Retina (tissue), 1 donor: ENCODE measurements around the gene FILIP1L.

Experiments
- DNase-seq: peaks from one replicate; pipeline ENCODE4 v3.0.0-alpha.2; 2016

The FILIP1L gene

GRCh38 chr3:99915906-99916432, 198.3 kb downstream of the FILIP1L start:
- DNase-seq, result no peak

- DNase-seq, result peak; percentile 8
These were observed 202.9 kb downstream of the FILIP1L start for GRCh38 chr3:99911433-99911832.

- no peak for DNase-seq
These were observed 203.5 kb downstream of the FILIP1L start for GRCh38 chr3:99910752-99911290.

- DNase-seq, result no peak
These were observed 204.4 kb downstream of the FILIP1L start for GRCh38 chr3:99909714-99910495.

GRCh38 chr3:99907959-99908544, 206.2 kb downstream of the FILIP1L start:
- no peak for DNase-seq

- DNase-seq, result no peak
These were observed 210.4 kb downstream of the FILIP1L start for GRCh38 chr3:99903869-99904268.

- no peak for DNase-seq
These were observed 212.2 kb downstream of the FILIP1L start for GRCh38 chr3:99902091-99902490.

- no peak for DNase-seq
These were observed 212.9 kb downstream of the FILIP1L start for GRCh38 chr3:99901200-99901926.

- DNase-seq, result no peak
These were observed 214.1 kb downstream of the FILIP1L start for GRCh38 chr3:99900248-99900647.

GRCh38 chr3:99899603-99900002, 214.7 kb downstream of the FILIP1L start:
- DNase-seq, result no peak

GRCh38 chr3:99896482-99896881, 217.8 kb downstream of the FILIP1L start:
- no peak for DNase-seq

GRCh38 chr3:99895703-99896441, 218.4 kb downstream of the FILIP1L start:
- no peak for DNase-seq

- DNase-seq, result no peak
These were observed 219.1 kb downstream of the FILIP1L start for GRCh38 chr3:99895131-99895696.

GRCh38 chr3:99892332-99892731, 222.0 kb downstream of the FILIP1L start:
- no peak for DNase-seq

- DNase-seq, result no peak
These were observed 222.6 kb downstream of the FILIP1L start for GRCh38 chr3:99891610-99892285.

- DNase-seq, result no peak
These were observed 228.4 kb downstream of the FILIP1L start for GRCh38 chr3:99885851-99886250.

GRCh38 chr3:99885085-99885484, 229.2 kb downstream of the FILIP1L start:
- DNase-seq, result no peak

GRCh38 chr3:99884484-99884883, 229.8 kb downstream of the FILIP1L start:
- no peak for DNase-seq

GRCh38 chr3:99883693-99884092, 230.6 kb downstream of the FILIP1L start:
- no peak for DNase-seq

- DNase-seq, result no peak
These were observed 231.2 kb downstream of the FILIP1L start for GRCh38 chr3:99883138-99883461.

GRCh38 chr3:99882436-99883137, 231.7 kb downstream of the FILIP1L start:
- no peak for DNase-seq
